Endometrium (tissue), 2 donors: ENCODE data around the gene RPS2.

Source experiments
- FAIRE-seq: peaks from 2 replicates; lab custom pipeline; 2012; peaks lifted over from hg19 to GRCh38; lab: Jason Lieb, UNC
- donor health status: control.
- donor health status: control.

The RPS2 gene

DNA sequence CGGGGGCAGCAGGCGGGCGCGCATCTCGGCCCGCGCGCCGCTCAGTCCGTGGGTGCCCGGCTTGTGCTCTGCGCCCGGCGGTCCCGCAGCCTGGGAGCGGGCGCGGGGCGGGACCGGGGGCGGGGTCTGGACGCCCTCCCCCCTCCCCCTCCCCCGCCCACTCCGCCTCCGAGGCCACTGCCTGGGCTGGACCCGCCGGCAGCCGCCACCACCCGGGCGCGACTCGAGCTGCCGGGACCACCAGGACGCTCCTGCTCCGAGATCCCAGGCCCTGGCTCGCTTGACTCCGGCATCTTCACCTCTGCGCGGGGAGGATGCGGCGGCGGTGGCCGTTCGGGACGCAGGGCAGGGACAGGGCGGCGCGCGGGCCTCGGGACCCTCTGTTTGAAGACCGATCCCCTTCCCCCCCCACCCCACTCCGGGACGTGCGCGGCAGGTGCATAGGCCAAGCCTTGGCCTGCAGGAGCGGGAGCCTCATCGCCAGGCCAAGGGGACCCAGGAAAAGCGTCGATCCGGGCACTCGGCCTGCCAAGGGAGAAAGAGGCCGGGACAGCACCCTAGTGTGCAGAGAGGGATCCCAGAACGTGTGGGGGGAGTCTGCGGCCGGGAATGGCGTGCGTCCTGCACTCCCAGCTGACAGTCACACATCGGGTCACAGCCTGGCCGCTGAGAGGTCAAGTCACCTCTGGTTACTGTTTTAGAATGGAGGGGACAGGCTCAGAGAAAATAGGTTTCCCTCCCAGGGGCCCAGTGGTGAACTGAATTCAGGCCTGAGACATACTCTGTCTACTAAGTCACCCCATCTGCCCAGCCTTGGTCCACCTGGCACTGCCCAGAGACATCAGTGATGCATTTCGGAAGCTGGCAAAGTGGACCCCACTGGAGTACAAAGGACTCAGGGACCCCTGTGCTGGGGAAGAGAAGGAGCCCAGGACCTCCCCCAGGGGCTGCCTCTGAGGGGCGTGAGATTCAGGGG is 46.0 kb downstream of the RPS2 start, which contains the start of gene HS3ST6:
Gene HS3ST6, minus strand, starts transcription at position 65 of the 976 bp plus-strand sequence. CDS start 92 bp downstream, outside the sequence.
- FAIRE-seq: no peak

DNA sequence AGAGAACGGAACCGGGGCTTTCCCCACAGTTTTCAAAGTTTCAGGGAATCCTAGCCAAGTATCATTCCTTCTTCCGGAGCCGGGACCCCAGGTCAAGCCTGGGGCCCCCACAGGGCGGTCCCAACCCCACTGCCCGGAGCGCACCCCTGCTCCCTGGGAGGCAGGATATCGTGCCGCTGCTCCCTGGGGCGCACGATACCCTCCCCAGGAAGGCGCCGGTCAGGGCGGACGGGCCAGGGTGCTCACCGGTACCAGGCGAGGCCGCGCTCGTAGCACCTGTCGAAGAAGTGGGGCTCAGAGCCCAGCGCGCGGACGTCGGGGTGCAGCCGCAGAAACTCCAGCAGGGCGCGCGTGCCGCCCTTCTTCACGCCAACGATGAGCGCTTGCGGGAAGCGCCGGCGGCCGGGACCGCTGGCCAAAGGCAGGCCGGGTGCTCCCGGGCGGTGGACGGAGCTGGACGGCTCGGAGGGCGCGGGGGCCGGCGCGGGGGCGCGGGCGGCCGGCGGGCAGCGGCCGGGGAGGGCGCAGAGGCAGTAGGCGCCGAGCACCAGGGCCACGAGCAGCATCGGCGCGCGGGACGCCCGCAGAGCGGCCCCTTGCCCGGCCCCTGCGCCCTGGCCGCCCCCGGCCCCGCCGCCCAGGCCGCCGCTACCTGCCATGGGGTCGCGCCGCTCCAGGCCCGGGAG is 46.8 kb downstream of the RPS2 start:
- no peak for FAIRE-seq

DNA sequence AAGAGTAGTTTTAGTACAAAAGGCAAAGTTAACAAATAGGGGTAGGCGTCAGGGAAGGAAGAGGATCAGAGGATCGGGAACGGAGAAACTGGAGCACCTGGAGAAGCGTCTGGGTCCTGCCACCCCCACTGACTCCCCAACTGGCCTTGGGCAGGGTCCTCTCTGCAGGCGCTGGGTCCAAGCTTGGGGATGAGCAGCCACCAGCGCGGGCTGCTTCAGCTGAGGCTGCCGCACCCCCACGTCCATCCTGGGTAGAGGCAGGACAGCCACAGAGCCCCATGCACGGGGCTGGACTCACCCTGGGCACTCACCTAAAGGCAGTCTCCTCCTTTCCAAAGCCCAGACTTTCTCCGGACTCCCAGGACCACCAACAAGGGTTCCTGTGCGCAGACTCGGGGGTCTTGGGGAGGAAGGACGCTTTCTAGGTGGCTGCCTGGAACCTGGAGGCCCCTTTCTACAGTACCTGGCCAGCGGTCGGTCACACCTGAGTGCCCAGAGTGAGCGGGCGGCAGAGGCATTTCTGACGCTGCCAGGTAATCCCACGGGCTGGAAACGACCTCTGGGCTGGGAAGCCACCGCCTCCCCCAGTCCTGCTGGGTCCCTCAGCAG is 47.5 kb downstream of the RPS2 start:
- FAIRE-seq: no peak

DNA sequence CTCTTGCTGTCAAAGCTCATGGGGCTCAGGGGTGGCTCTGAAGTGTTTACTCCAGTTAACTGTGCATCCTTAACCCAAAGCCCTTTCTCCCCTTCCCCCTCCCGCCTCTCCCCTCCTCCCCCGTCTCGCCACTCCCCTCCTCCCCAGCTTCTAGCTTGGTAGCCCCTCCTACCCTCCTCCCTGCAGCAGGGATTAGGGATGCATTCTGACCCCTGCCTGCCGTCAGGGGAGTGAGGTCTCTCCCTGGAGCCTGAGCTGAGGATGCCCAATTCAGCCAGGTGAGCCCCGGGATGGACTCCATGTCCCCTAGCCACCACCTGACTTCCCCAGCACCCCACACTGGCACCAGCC is 48.0 kb downstream of the RPS2 start:
- no peak for FAIRE-seq

DNA sequence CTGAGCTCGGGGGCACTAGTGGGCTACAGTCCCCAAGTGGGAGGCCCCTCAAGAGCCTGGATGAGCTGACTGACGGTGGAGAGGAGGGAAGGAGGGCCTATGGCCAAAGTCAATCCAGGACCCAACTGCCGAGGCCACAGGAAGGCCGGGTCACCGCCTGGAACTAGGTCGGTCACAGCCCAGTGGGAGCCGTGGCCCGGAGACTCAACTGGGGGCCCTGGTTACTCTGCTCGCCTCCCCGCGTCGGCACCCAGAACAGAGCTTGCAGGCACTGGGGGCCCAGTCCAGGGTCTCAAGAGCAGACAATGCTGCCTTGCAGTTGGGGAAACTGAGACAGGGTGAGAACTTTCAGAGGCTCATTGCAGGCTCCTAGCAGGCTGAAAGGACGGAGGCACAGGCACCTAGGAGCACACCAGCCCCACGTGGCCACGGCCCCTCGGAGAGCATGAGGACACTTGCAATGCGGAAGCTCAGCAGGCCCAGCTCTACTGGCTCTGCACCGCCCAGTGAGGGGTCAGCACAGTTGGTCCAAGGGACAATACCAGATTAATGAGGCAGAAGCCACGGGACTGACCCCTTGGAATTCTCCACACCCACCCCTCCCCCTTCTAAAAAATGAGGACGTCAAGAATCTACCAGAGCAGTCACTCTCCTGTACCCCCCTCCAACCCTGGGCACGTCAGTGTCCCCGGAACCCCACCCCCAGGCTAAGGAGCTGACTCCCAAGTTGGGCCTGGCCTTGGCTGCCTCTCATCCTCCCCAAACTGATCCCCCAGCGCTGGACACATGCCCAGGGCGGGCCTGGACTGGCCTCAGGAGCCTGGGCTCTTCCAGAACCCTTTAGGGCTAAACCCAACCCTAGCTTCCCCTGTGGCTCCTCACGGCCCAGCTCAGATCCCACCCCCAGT is 48.6 kb downstream of the RPS2 start:
- FAIRE-seq: no peak

DNA sequence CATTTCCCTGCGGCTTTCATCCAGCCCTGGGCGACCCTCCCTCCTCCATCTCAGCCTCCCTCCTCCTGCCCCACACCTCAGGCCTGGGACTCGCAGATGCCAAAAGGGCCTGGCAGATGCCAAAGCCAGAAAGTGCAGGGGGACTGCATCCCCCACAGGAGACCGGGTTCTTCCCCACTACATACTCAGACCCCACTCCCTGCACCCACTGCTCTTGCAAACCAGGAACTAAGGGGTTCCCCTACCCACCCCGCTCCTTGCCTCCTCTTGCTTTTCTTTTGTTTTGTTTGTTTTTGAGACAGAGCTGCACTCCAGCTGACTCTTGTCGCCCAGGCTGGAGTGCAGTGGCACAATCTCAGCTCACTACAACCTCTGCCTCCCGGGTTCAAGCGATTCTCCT is 49.6 kb downstream of the RPS2 start:
- FAIRE-seq: no peak

DNA sequence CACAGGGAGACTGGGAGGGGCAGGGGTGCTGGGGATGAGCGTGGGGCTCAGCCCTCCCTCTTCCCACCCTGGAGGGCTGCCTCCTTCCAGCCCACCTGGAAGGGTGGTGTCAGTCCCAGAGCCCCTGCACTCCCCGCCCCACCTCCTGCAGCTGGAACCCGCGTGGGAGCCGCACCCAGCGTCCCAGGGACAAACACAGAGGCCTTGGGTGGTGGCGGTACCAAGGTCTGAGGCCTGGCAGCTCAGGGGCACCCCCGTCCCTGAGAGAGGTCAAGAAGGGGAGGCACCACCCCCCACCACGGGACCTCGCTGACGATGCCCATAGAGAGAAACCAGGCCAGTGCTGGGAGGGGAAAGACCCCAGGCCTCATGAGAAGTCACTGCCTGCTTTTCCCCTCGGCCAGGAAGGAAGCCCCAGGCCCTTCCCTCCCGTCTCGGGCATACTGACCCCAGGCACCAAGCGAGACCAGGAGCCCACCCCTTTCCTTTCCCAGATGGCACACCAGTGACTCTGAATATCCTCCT is 50.5 kb downstream of the RPS2 start:
- FAIRE-seq: no peak

DNA sequence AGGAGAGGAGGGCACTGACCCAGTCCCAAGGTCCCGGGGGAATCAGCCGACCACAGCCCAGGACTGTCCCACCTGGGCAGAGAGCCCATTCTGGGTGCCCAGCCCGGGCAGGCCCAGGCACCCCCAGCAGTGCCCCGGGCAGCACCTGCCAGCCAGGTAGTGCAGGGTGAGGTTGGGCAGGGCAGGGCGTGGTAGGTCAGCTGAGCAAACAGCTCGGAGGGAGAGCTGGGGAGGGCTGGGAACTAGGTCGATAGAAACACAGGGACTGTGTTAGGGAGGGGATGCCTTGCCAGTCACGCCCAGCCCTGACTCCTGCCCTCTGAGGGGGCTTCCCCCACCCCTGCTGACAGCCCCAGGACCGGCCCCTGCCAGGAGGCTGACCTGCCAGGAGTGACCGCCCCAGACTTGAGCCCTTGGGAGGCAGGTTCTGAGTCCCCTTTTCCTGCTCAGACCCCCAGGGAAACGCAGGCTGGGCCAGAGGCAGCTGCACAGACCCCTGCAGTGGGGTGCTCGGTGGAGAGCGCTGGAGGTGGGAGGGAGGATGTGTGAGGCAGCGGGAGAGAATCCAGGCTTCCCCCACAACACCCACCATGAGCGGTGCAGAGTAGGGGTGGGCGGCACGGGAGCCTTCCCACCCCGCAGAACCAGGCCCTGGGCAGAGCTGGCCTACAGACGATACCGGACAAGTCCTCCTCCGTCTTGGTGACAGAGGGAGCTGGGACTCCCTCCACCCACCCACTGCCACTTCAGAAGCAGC is 51.1 kb downstream of the RPS2 start:
- FAIRE-seq: no peak

DNA sequence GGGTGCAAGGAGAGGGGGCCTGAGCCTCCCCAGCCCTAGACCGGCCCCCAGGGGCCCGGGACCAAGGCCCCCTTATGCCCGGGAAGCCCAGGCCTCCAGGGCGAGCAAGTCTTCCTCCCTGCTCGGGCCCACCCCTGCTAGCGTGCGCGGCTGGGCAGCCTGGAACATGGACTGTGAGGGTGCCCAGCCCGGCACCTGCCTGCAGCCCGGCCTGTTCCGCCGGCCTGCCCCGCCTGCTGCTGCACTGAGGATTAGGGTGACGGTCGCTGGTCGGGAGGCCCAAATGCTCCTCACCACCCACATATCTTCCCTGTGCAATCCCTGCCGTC is 52.4 kb downstream of the RPS2 start:
- no peak for FAIRE-seq
